D721Med (cell line): ENCODE data around the gene RBM15.

Experiments used
- DNase-seq: peaks from one replicate; pipeline ENCODE4 v3.0.0; 2011; ENCODE audit warnings: low spot score; ENCODE audit not compliant: insufficient read length
- FAIRE-seq: peaks from 2 replicates; lab custom pipeline; 2011; peaks lifted over from hg19 to GRCh38; lab: Jason Lieb, UNC
- CTCF ChIP-seq: IDR thresholded peaks from 2 replicates; pipeline ENCODE4 v1.5.1; 2012; ENCODE audit warnings: mild to moderate bottlenecking, control low read depth; ENCODE audit not compliant: insufficient read depth; ENCODE audit errors: missing control alignments

The RBM15 gene

GRCh38 chr1:110336300-110337039 is 2.7 kb upstream of the RBM15 start:
- FAIRE-seq (no peak), DNase-seq (no peak)
- TF ChIP-seq CTCF, result no peak

- TF ChIP-seq CTCF, result no peak
- FAIRE-seq, result no peak
- DNase-seq, result no peak
Measured at GRCh38 chr1:110337704-110338308, 1.4 kb upstream of the RBM15 start.

- DNase-seq (peak; percentile 48), FAIRE-seq (no peak)
- TF ChIP-seq CTCF, result peak; percentile 27
Measured at GRCh38 chr1:110338309-110338885, 780 bp upstream of the RBM15 start.

GRCh38 chr1:110339407-110340206 is 430 bp downstream of the RBM15 start:
- no peak for FAIRE-seq
- TF ChIP-seq CTCF, result no peak
- DNase-seq, result no peak

- no peak for DNase-seq
- TF ChIP-seq CTCF, result no peak
- no peak for FAIRE-seq
Measured at GRCh38 chr1:110340207-110340468, 961 bp downstream of the RBM15 start.

GRCh38 chr1:110341146-110341871 is 2.1 kb downstream of the RBM15 start:
- FAIRE-seq (no peak), DNase-seq (no peak)

More at GRCh38 chr1:110341146-110341871, 2.1 kb downstream of the RBM15 start:
- TF ChIP-seq CTCF, result no peak
